Cardiac muscle cell (in vitro differentiated cells and primary cell): Measurements from ENCODE around the gene BPGM. TPM values are rescaled to one million over a fixed set of nuclear protein-coding genes. Genes with fewer than 3 reads are reported as not detected.

Experiments used
- DNase-seq, 2 donors: peaks; one replicate each; pipeline versions ENCODE4 v3.0.0 to v3.0.0-alpha.2; 2010 to 2017; ENCODE audit warnings: low read depth in 1 of 2, low spot score in 1 of 2
- H3K27ac ChIP-seq: fragments of 200-600 bp; sonication (generic); 2 replicates; pipeline ENCODE4 v1.5.1; 2016
- H3K27me3 ChIP-seq: fragments of 200-600 bp; sonication (generic); 2 replicates; pipeline ENCODE4 v1.6.0; 2016; ENCODE audit warnings: control low read depth
- H3K36me3 ChIP-seq: fragments of 200-600 bp; sonication (generic); 2 replicates; pipeline ENCODE4 v1.5.1; 2016; ENCODE audit warnings: control low read depth
- H3K4me1 ChIP-seq: fragments of 200-600 bp; sonication (generic); 2 replicates; pipeline ENCODE4 v1.8.1; 2017; ENCODE audit warnings: low read depth, mild to moderate bottlenecking, mixed run types
- H3K4me3 ChIP-seq: fragments of 200-600 bp; sonication (generic); 2 replicates; pipeline ENCODE4 v1.5.1; 2016; ENCODE audit warnings: mild to moderate bottlenecking
- H3K9me3 ChIP-seq: fragments of 200-600 bp; sonication (generic); 2 replicates; pipeline ENCODE4 v1.5.1; 2017; ENCODE audit warnings: low read depth, mild to moderate bottlenecking, control low read depth
- CTCF ChIP-seq: IDR thresholded peaks from 2 replicates; pipeline ENCODE4 v1.5.1; 2012; ENCODE audit warnings: low read depth, mild to moderate bottlenecking, low read length
- polyA plus RNA-seq: library from polyadenylated mRNA; unstranded; fragments of >200 nt; fragmentation: Nextera tagmentation; extraction: Ambion mirVana; gene quantifications from 2 replicates; pipeline ENCODE4 v1.2.1, GENCODE V29; 2016
- total RNA-seq: library from RNA; depleted of rRNA; stranded (reverse); fragments of >200 nt; gene quantifications from 2 replicates; pipeline ENCODE4 v1.2.3, GENCODE V29; 2016

The BPGM gene
- total and polyA plus RNA-seq, 2 experiments from 2014 or later = 15.2 to 32.2 TPM

GRCh38 chr7:134698481-134698880, 51.8 kb downstream of the BPGM start:
- Histone ChIP-seq H3K4me3 (no peak overlapping the region), H3K4me1 (no peaks in the 10 kb centered on the region), H3K9me3 (no peaks in the 10 kb centered on the region), H3K36me3 (no peaks in the 10 kb centered on the region), H3K27ac (no peak overlapping the region), H3K27me3 (no peaks in the 10 kb centered on the region)
- DNase-seq = no peak
- TF ChIP-seq CTCF = no peak

- no peak for DNase-seq
- Histone ChIP-seq H3K36me3 (no peaks in the 10 kb centered on the region), H3K9me3 (no peaks in the 10 kb centered on the region), H3K27me3 (no peaks in the 10 kb centered on the region), H3K4me3 (no peak overlapping the region), H3K4me1 (no peaks in the 10 kb centered on the region), H3K27ac (no peak overlapping the region)
- TF ChIP-seq CTCF = no peak
These were observed 52.6 kb downstream of the BPGM start for GRCh38 chr7:134699021-134699818.

- Histone ChIP-seq H3K4me1 (no peaks in the 10 kb centered on the region), H3K27ac (no peak overlapping the region), H3K27me3 (no peaks in the 10 kb centered on the region), H3K36me3 (no peaks in the 10 kb centered on the region), H3K9me3 (no peaks in the 10 kb centered on the region), H3K4me3 (no peak overlapping the region)
- TF ChIP-seq CTCF = no peak
- DNase-seq = no peak
These were observed 53.2 kb downstream of the BPGM start for GRCh38 chr7:134699899-134700298.

GRCh38 chr7:134701272-134701671, 54.6 kb downstream of the BPGM start:
- no peaks in the 10 kb centered on the region for H3K9me3 ChIP-seq
- no peaks in the 10 kb centered on the region for H3K36me3 ChIP-seq
- H3K4me1 ChIP-seq = no peaks in the 10 kb centered on the region
- H3K27me3 ChIP-seq = no peaks in the 10 kb centered on the region
- DNase-seq = peak in 1 of 2 donors; percentile 57
- TF ChIP-seq CTCF = peak; percentile 60
- H3K4me3 ChIP-seq = no peak overlapping the region
- no peak overlapping the region for H3K27ac ChIP-seq

- TF ChIP-seq CTCF = no peak
- H3K4me3 ChIP-seq = no peak overlapping the region
- H3K27ac ChIP-seq = no peak overlapping the region
- peak in 1 of 2 donors; percentile 20 for DNase-seq
- no peaks in the 10 kb centered on the region for H3K9me3 ChIP-seq
- no peaks in the 10 kb centered on the region for H3K36me3 ChIP-seq
- no peaks in the 10 kb centered on the region for H3K27me3 ChIP-seq
- H3K4me1 ChIP-seq = no peaks in the 10 kb centered on the region
These were observed 56.0 kb downstream of the BPGM start for GRCh38 chr7:134702366-134703240.
